Stimulated activated CD8-positive, alpha-beta memory T cell treated with anti-CD3 and anti-CD28 coated beads, Interleukin-7, amount 100 ng/mL, for 1 hour (primary cell): ENCODE measurements around the gene RRP12.
"Not testable (repeated sequence)": the region's sequence is repeated elsewhere in the genome, so short reads cannot be mapped to it uniquely, and the experiment has no call there.

Experiments
- DNase-seq, 2 donors: peaks; one replicate each; pipeline ENCODE4 v3.0.0-alpha.2; 2020; ENCODE audit warnings: low read depth in 2 of 2

RRP12 gene

DNA sequence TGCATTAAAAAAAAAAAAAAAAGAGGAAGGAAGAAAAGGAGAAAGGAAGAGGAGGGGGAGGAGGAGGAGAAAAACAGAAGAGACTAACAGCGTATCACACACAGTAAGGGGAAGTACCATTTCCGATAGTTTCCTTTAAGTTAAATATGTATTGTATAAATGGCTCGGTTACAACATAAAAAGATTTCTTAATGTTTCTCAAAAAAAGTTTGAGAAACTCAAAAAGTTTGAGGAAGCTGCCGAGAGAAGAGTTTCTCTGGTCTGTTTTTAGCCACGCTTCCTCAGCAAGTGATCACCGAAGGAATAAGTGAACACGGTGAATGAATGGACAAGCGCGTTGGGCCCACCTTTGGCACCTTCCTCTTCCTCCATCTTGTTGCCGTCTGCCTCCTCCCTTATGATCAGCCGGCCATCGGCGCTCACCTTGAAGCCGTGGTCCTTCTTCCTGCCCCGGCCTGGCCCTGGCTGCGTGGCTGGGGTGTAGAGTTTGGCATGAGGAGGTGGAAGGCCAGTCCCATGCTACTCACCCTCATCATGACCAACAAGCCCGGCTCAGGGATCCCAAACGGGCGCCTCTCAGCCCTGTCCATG is 35.3 kb downstream of the RRP12 start:
- no peak for DNase-seq

DNA sequence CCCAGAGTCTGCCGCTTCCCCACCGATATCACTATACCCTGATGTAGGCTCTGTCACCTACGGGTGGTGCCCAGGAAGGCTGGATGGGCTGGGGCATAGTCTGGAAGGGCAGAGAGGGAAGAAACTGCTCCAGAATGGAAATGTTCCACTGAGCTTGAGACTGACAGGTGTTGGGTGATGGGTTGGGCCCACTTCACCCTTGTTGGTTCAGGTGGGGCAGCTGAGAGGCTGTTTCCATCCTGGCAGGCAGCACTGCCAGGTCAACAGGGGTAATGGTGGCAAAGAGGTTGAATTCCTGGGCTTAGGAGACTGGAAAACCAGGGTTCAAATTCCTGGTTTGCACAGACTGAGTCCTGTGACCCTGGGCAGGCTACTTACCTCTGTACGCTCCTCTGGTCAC is 38.1 kb downstream of the RRP12 start:
- no peak for DNase-seq

DNA sequence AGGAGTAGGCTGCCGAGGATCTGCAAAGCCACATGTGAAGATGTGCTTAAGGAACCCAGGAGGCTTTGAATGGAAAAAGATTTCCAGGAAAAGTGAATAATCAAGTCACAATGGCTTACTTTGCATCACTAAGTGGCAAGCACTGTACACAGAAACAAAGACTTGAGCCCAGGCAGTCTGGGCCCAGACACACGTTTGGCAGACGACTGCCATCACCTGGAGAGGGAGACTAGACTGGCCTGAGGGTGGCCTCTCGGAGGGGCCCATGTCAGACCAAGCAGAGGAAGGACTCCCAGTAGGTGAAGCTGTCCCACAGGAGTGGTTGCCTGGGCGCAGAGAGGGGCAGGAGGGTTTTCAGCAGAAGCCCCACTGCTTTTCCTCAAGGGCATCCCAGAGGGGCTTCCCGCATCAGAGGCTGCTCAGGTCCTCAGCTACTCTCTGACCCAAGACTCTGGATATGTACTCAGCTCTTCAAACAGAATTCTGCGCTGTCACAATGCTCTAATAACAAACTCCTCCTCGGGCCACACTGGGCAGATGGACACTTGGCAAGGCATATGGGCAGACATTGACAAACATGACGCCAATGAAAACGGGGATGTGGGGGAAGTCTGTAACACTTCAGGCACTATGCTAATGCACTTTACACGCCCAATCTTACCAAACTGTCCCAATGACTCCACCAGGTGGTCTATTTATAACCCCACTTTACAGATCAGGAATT is 38.7 kb downstream of the RRP12 start:
- DNase-seq, result no peak

GRCh38 chr10:97361537-97361901 is 39.6 kb downstream of the RRP12 start:
- DNase-seq, result no peak

DNA sequence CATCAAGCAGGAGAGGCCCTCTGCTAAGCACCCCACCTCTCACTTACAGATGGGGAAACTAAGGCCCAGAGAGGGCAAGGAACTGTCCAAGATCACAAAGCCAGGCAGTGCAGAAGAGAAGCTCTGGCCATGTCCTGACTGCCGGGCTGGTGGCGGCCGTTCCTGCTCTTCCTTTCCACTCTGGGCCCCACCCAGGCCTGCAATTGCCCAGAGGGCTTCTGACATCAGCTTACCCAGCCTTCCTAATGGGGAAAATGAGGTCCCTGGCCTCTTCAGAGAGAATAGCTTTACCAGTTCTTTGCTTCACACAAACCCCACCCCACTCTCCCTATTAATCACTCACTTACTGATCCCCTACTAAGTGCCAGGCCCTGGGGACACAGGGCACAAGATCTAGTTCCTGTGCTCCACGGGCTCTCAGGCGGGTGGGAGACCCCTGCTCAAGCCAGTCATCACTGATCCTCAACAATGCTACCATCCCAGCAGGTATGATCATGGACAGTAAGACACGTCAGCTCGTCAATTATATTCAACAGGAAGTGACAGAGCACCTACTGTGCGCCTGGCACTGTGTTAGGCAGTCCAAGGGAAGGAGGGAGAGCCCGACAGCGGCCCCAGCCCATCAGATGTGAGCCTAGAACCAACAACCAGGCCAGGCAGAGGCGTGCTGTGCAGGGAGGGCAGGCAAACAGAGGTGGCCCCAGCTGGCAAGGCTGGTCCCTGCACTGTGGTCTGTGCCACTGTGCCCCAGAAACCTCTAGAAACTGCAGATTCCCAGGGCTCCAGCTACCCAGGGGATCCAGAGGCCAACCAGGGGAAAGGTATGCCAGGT is 40.2 kb downstream of the RRP12 start:
- no peak for DNase-seq

DNA sequence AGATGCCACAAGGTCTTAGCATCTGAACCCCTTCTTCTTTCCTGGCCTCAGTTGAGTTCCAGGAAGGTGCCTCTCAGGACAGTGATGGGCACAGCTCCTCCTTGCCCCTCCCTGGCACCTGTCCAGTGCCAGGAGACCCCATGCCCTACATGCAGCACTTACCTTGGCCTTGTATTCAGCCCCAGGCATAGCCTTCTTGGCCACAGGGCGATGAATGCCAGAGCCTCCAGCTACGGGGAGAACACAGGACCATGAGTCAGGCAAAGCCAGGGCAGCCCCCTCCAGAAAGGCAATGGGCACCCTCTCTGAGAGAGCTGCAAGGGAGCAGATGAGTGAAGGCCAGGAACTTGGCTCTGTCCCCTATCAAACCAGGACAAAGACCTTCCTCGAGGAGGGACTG is 42.4 kb downstream of the RRP12 start:
- no peak for DNase-seq

- DNase-seq, result no peak
These were observed 42.8 kb downstream of the RRP12 start for GRCh38 chr10:97358349-97358748.

DNA sequence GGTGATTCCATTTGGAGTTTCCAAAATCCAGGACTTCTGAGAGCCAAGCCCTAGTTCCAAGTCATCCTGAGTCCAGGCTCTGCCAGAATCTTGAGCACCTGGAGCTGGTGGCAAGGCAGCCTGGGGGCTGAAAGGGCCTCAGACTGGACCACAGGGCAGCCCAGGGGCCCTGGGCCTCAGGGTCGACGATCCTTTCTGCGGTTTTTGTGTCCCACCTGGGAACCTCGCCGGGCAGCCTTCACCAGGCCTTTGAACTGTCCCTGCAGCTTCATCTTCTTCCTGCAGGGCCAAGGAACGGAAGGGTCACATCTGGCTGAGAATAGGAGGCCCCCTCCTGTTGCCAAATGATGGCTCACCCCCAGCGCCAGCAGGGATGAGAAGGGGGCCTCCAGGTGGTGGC is 44.2 kb downstream of the RRP12 start:
- DNase-seq, result no peak

- DNase-seq, result no peak
These were observed 44.7 kb downstream of the RRP12 start for GRCh38 chr10:97356318-97356914.

- no peak for DNase-seq
These were observed 45.6 kb downstream of the RRP12 start for GRCh38 chr10:97355571-97355975.

DNA sequence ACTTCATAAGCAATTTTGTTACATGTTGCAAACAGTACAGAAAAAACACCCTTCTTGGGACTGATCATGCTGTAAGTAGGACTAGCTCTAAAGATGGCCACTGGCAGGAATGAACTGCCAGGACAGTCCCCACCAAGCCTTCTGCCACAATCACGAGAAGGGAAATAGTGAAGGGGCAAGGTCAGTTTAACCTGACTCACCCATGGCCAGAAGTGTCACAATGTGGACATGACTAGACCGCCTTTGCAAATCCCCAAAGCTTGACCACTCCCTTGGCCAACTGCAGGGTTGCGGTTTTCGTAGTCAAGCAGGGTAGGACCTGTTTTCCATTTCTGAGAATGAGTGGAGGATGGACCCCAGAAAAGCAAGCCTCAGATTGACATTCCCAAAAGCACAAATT is 47.2 kb downstream of the RRP12 start:
- no peak for DNase-seq

DNA sequence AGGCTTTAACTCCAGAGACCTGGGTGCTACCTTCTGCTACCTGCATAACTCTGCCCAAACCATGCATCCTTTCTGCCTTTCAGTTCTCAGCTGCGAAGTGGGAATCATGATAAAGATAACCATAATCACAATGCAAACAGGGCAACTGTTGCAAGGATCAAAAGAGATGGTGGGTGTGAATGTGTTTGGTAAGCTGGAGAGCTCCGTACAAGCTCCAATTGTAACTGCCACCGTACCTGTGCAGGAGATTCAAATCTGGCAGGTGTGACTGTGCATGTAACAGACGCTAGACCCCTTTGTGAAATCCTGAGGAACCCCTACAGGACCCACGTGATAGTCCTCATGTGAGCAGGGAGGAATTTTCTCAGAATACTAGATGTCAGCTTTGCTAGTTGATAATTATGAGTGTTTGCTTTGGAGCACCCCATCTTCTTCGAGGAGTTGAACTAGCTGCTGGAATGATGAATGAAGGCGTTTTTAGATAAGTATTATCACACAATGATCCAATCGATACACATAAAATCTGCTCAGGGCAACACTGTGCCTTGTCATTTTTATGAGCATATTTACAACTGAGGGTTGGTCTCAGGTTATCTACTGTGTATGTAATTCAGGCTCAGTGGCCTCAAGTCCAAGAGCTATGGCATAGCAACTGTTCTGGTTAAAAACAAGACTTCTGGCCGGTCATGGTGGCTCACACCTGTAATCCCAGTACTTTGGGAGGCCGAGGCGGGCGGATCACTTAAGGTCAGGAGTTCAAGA is 51.2 kb downstream of the RRP12 start:
- no peak for DNase-seq

GRCh38 chr10:97347317-97347716 is 53.8 kb downstream of the RRP12 start:
- no peak for DNase-seq

DNA sequence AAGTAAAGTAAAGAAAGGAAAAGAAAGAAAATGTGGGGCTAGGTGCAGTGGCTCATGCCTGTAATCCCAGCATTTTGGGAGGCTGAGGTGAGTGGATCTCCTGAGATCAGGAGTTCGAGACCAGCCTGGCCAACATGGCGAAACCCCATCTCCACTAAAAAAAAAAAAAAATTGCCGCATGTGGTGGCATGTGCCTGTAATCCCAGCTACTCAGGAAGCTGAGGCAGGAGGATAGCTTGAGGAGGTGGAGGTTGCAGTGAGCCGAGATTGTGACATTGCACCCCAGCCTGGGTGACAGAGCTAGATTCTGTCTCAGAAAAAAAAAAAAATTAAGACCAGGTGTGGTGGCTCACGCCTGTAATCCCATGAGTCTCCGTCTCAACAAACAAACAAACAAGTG is 57.5 kb downstream of the RRP12 start:
- not testable (repeated sequence) for DNase-seq

GRCh38 chr10:97341416-97341815 is 59.7 kb downstream of the RRP12 start:
- no peak for DNase-seq

GRCh38 chr10:97338041-97338440 is 63.1 kb downstream of the RRP12 start:
- DNase-seq, result no peak

DNA sequence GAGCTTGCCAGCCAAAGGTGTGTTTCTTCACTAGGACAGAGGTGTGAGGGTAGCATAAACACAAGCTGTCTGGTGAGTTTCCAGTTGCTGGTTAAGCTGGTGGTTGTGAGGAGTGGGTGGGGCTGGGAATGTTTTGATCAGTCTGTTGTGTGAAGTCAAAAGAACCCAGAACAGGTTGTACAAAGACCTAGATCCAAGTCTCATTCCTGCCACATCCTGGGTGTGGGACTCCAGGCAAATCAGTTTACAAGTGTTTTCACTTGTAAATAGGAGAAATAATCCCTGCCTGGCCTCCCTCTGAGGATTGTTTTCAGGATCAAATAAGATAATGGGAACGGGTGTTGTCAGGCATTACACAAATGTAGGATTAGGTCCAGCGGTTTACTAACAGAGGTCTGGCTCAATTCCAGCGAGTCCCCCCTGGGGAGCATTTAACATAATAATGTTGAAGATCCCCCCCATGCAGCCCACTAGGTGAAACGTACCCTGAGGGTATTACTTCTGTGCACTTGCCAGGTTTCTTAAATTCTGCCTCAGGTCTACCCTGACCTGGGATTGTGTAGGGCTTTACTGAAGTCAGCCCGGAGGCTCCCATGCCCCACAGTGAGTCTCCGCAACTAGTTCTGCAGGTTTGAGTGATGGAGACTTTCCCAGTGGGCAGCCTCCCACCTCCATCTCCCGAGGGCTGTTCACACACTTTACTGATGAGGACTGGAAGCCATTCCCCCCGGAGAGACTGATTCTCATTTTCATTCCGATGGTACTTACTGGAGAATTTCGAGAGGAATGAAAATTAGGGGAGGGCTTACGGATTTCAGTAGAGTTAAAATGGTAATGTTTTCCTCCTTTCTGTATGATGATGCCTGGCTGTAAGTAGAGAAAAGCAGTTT is 64.0 kb downstream of the RRP12 start:
- DNase-seq, result no peak

- DNase-seq, result no peak
These were observed 64.7 kb downstream of the RRP12 start for GRCh38 chr10:97336446-97336845.

DNA sequence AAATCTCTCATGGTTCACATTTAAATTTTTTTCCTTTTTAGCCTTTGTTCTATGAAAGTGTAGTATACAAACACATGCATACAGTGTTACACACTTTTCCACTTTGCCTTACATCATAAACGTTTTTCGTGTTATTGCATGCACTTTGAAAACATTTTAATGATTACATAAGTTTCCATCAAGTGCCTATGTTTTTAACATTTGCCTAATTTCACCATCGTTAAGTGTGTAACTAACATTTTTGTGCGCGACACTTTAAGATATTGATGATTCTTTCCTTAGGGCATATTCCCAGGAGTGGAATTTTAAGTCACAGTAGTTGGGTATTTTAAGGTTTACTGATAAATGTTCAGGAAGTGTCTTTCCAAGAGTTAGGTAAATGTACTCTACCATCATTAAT is 65.1 kb downstream of the RRP12 start:
- DNase-seq, result no peak

DNA sequence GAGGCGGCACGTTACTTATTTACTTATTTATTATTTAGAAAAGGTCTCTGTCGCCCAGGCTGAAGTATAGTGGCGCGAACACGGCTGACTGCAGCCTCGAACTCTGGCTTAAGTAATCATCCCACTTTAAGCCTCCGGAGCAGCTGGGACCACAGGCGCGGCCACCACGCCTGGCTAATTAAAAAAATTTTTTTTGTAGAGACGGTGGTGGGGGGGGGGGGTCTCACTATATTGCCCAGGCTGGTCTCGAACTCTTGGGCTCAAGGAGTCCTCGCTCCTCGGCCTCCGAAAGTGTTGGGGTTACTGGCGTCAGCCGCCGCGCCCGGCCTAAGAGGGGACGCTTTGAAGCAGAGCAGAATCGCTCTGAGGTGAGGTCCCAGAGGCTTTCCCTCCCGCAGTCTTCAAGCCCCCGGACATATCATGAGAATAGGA is 65.9 kb downstream of the RRP12 start:
- DNase-seq, result no peak
